K562 (cell line): Measurements from ENCODE around the gene PITX1. TPM values are rescaled to one million over a fixed set of nuclear protein-coding genes. Genes with fewer than 3 reads are reported as not detected.

Experiments used
- ATF7 ChIP-seq: fragments of 450-650 bp; IDR thresholded peaks from 2 replicates; pipeline ENCODE4 v1.7.1; 2014; ENCODE audit warnings: mild to moderate bottlenecking, moderate library complexity
- CHCHD3 ChIP-seq: fragments of 250-450 bp; sonication (Bioruptor Pico); IDR thresholded peaks from 2 replicates; pipeline ENCODE4 v2.1.2; 2022; ENCODE audit warnings: mild to moderate bottlenecking
- CREM ChIP-seq: IDR thresholded peaks from 2 replicates; pipeline ENCODE4 v1.6.1; 2014; ENCODE audit warnings: antibody characterized with exemption, low read depth
- ELF1 ChIP-seq: fragments of 200-800 bp; sonication (Bioruptor generic); IDR thresholded peaks from 2 replicates; pipeline ENCODE4 v1.6.1; 2016; ENCODE audit warnings: missing genetic modification characterization, missing compliant biosample characterization
- EP400 ChIP-seq: fragments of 450-650 bp; IDR thresholded peaks from 2 replicates; pipeline ENCODE4 v1.6.1; 2017; ENCODE audit warnings: antibody characterized with exemption, mild to moderate bottlenecking, moderate library complexity
- FOSL1 ChIP-seq: fragments of 200-800 bp; sonication (Bioruptor generic); conservative IDR thresholded peaks from 2 replicates; pipeline ENCODE4 v1.6.1; 2016; ENCODE audit warnings: missing genetic modification characterization, missing compliant biosample characterization
- ILF3 ChIP-seq: fragments of 450-650 bp; IDR thresholded peaks from 2 replicates; pipeline ENCODE4 v1.6.1; 2018; ENCODE audit warnings: antibody characterized with exemption, mild to moderate bottlenecking, moderate library complexity, borderline replicate concordance
- NFATC3 ChIP-seq: fragments of 450-650 bp; IDR thresholded peaks from 2 replicates; pipeline ENCODE4 v1.6.1; 2017; ENCODE audit warnings: mild to moderate bottlenecking
- POLR2AphosphoS2 ChIP-seq: IDR thresholded peaks from 2 replicates; pipeline ENCODE4 v1.6.1; 2012; ENCODE audit warnings: low read length, improper control_type of control experiment
- RBM17 ChIP-seq: fragments of 200-400 bp; formaldehyde crosslinking; IDR thresholded peaks from 2 replicates; pipeline ENCODE4 v1.6.1; 2017; ENCODE audit warnings: low read depth, mild to moderate bottlenecking, low read length, borderline replicate concordance
- SMAD1 ChIP-seq: fragments of 150-350 bp; IDR thresholded peaks from 2 replicates; pipeline ENCODE4 v1.6.1; 2014; ENCODE audit warnings: low read length, low read depth; ENCODE audit not compliant: partially characterized antibody
- SP1 ChIP-seq: sonication (generic); formaldehyde crosslinking; IDR thresholded peaks from 2 replicates; pipeline ENCODE4 v1.8.1; 2022; ENCODE audit warnings: mild to moderate bottlenecking, missing genetic modification reagents
- TRIM24 ChIP-seq, 2 experiments: fragments of 450-650 bp; IDR thresholded peaks; 2 replicates each; pipeline ENCODE4 v1.6.1; 2016
- ZBTB7A ChIP-seq: IDR thresholded peaks from 2 replicates; pipeline ENCODE4 v1.6.1; 2011; ENCODE audit warnings: low read depth, mild to moderate bottlenecking, low read length, moderate library complexity, borderline replicate concordance; ENCODE audit not compliant: control insufficient read depth
- ZEB2 ChIP-seq: fragments of 450-650 bp; IDR thresholded peaks from 2 replicates; pipeline ENCODE4 v1.6.1; 2016
- ZFP30 ChIP-seq: fragments of 250-450 bp; sonication (Bioruptor Pico); IDR thresholded peaks from 2 replicates; pipeline ENCODE4 v1.8.0; 2022; ENCODE audit warnings: moderate library complexity, mild to moderate bottlenecking, inconsistent platforms, borderline replicate concordance
- ZNF354B ChIP-seq: fragments of 250-450 bp; sonication (Bioruptor Pico); IDR thresholded peaks from 2 replicates; pipeline ENCODE4 v1.4.0; 2020
- polyA plus RNA-seq, 8 experiments: library from polyadenylated mRNA; depleted of rRNA in 4 of 8; stranded (reverse) in 5 of 8; unstranded in 3 of 8; fragments of >200 nt; fragmentation: Nextera tagmentation in 2 of 8; fragmentation: Illumina TruSeq in 1 of 8; extraction: Ambion mirVana in 2 of 8; extraction: Trizol in 1 of 8; gene quantifications; 2 replicates each; pipeline versions ENCODE4 v1.2.1 to v1.2.3, GENCODE V29; 2011 to 2014; ENCODE audit warnings: inconsistent platforms in 1 of 8, missing spikeins in 1 of 8
- total RNA-seq, 7 experiments: library from RNA; depleted of rRNA in 6 of 7; stranded (reverse); fragments of >200 nt in 6 of 7; fragmentation: Illumina TruSeq in 2 of 7; extraction: Trizol in 2 of 7; gene quantifications; 2 replicates each; pipeline versions ENCODE4 v1.2.1 to v1.2.3, GENCODE V29; 2011 to 2021; ENCODE audit warnings: low replicate concordance in 1 of 7
- TF ChIP-seq, protein P1 (sequence below): conservative IDR thresholded peaks from 2 replicates; pipeline ENCODE4 v1.6.1; 2011; ENCODE audit warnings: low read depth, mild to moderate bottlenecking, low read length; ENCODE audit not compliant: control insufficient read depth
- TF ChIP-seq, protein P2 (sequence below): IDR thresholded peaks from 2 replicates; pipeline ENCODE4 v1.6.1; 2016; ENCODE audit warnings: missing genetic modification characterization, missing compliant biosample characterization
- TF ChIP-seq, protein P3 (sequence below): fragments of 250-450 bp; sonication (Bioruptor Pico); IDR thresholded peaks from 2 replicates; pipeline ENCODE4 v1.5.1; 2021; ENCODE audit warnings: mild to moderate bottlenecking
- TF ChIP-seq, protein P4 (sequence below): sonication (generic); formaldehyde crosslinking; IDR thresholded peaks from 2 replicates; pipeline ENCODE4 v1.8.0; 2022; ENCODE audit warnings: missing genetic modification reagents, mild to moderate bottlenecking, moderate library complexity, borderline replicate concordance

The PITX1 gene
- total and polyA plus RNA-seq, 9 of the 15 experiments (the other 6 are each of a cell fraction or from before 2014, with no cell fraction given): 0.13 to 88.2 (median 24.9) TPM

DNA sequence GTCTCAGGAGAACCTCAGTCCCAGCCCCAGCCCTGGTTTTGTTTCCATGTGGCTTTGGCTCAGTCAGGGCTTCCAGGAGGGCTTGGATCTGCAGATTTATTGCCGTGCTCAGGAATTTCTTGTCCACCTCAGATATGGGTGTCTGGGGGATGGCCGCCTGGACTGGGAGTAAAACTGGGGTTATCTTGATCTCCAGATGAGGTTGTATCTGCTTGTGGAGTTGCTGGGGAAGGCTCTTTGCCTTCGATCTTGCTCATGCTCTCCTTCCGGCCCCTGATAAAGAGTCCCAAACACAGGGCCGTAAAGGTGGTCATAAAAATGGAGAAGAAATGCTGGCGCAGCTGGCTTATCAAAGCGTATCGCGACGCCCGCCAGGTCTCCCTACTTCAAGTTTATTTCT lies 17.8 kb upstream of the PITX1 start (continued):
- TF ChIP-seq, protein P1, sequence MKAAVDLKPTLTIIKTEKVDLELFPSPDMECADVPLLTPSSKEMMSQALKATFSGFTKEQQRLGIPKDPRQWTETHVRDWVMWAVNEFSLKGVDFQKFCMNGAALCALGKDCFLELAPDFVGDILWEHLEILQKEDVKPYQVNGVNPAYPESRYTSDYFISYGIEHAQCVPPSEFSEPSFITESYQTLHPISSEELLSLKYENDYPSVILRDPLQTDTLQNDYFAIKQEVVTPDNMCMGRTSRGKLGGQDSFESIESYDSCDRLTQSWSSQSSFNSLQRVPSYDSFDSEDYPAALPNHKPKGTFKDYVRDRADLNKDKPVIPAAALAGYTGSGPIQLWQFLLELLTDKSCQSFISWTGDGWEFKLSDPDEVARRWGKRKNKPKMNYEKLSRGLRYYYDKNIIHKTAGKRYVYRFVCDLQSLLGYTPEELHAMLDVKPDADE: no peak
- TF ChIP-seq ATF7 (0 out of 2 replicates have a peak, but pooled peaks have one; percentile 30), SMAD1 (no peak), ZEB2 (peak; percentile 50), RBM17 (no peak), SP1 (CRISPR knock-in tag) (no peak), CHCHD3 (CRISPR knock-in tag) (no peak), FOSL1 (tag) (no peak), POLR2AphosphoS2 (no peak), EP400 (no peak), ZFP30 (no peak), ELF1 (tag) (0 out of 2 replicates have a peak, but pooled peaks have one; percentile 27), ILF3 (no peak), ZBTB7A (peak; percentile 46; the same call in 1 of the 2 replicates), ZNF354B (no peak), TRIM24 (IDR thresholded peaks at IDR 0.05) (peak; percentile 63 to 76), CREM (0 out of 2 replicates have a peak, but pooled peaks have one; percentile 34), NFATC3 (no peak)
- TF ChIP-seq, protein P2, sequence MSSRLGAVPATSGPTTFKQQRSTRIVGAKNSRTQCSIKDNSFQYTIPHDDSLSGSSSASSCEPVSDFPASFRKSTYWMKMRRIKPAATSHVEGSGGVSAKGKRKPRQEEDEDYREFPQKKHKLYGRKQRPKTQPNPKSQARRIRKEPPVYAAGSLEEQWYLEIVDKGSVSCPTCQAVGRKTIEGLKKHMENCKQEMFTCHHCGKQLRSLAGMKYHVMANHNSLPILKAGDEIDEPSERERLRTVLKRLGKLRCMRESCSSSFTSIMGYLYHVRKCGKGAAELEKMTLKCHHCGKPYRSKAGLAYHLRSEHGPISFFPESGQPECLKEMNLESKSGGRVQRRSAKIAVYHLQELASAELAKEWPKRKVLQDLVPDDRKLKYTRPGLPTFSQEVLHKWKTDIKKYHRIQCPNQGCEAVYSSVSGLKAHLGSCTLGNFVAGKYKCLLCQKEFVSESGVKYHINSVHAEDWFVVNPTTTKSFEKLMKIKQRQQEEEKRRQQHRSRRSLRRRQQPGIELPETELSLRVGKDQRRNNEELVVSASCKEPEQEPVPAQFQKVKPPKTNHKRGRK (tag): no peak
- TF ChIP-seq, protein P3, sequence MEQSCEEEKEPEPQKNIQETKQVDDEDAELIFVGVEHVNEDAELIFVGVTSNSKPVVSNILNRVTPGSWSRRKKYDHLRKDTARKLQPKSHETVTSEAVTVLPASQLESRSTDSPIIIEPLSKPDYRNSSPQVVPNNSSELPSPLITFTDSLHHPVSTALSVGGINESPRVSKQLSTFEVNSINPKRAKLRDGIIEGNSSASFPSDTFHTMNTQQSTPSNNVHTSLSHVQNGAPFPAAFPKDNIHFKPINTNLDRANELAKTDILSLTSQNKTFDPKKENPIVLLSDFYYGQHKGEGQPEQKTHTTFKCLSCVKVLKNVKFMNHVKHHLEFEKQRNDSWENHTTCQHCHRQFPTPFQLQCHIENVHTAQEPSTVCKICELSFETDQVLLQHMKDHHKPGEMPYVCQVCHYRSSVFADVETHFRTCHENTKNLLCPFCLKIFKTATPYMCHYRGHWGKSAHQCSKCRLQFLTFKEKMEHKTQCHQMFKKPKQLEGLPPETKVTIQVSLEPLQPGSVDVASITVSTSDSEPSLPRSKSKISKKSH (CRISPR knock-in tag): no peak
- TF ChIP-seq, protein P4, sequence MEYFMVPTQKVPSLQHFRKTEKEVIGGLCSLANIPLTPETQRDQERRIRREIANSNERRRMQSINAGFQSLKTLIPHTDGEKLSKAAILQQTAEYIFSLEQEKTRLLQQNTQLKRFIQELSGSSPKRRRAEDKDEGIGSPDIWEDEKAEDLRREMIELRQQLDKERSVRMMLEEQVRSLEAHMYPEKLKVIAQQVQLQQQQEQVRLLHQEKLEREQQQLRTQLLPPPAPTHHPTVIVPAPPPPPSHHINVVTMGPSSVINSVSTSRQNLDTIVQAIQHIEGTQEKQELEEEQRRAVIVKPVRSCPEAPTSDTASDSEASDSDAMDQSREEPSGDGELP (CRISPR knock-in tag): no peak; the same call in 1 of the 2 replicates
